GM23248 (cell line): ENCODE data around the gene C1QL3. TPM values are rescaled to one million over a fixed set of nuclear protein-coding genes. Genes with fewer than 3 reads are reported as not detected.

ENCODE experiments used
- DNase-seq: peaks from one replicate; pipeline ENCODE4 v3.0.0-alpha.2; 2015
- H2AFZ ChIP-seq: fragments of 200-600 bp; sonication (generic); 2 replicates; pipeline ENCODE4 v1.6.1; 2016; ENCODE audit warnings: antibody characterized with exemption
- H3F3A ChIP-seq: fragments of 200-600 bp; sonication (generic); 2 replicates; pipeline ENCODE4 v1.6.1; 2016; ENCODE audit warnings: mild to moderate bottlenecking, antibody characterized with exemption, mixed run types; ENCODE audit not compliant: insufficient read depth
- H3K27ac ChIP-seq: fragments of 200-600 bp; sonication (generic); 2 replicates; pipeline ENCODE4 v1.5.1; 2016; ENCODE audit warnings: mild to moderate bottlenecking
- H3K27me3 ChIP-seq: fragments of 200-600 bp; sonication (generic); replicated peaks from 2 replicates; pipeline ENCODE4 v1.6.1; 2016; ENCODE audit warnings: mild to moderate bottlenecking; ENCODE audit not compliant: insufficient read depth
- H3K36me3 ChIP-seq: fragments of 200-600 bp; sonication (generic); 2 replicates; pipeline ENCODE4 v1.6.1; 2016; ENCODE audit warnings: low read depth, mild to moderate bottlenecking
- H3K4me1 ChIP-seq: fragments of 200-600 bp; sonication (generic); 2 replicates; pipeline ENCODE4 v1.6.1; 2016; ENCODE audit warnings: mild to moderate bottlenecking; ENCODE audit not compliant: insufficient read depth
- H3K4me2 ChIP-seq: fragments of 200-600 bp; sonication (generic); one replicate; pipeline ENCODE4 v1.6.1; 2016; ENCODE audit warnings: mild to moderate bottlenecking; ENCODE audit not compliant: unreplicated experiment
- H3K4me3 ChIP-seq: fragments of 200-600 bp; sonication (generic); 2 replicates; pipeline ENCODE4 v1.5.1; 2016; ENCODE audit warnings: mild to moderate bottlenecking
- H3K79me2 ChIP-seq: fragments of 200-600 bp; sonication (generic); 2 replicates; pipeline ENCODE4 v1.6.1; 2016; ENCODE audit warnings: mild to moderate bottlenecking; ENCODE audit not compliant: insufficient read depth
- H3K9ac ChIP-seq: fragments of 200-600 bp; sonication (generic); 2 replicates; pipeline ENCODE4 v1.6.1; 2016; ENCODE audit warnings: mild to moderate bottlenecking
- H3K9me2 ChIP-seq: fragments of 200-600 bp; sonication (generic); 2 replicates; pipeline ENCODE4 v1.6.1; 2016; ENCODE audit warnings: mixed run types, mild to moderate bottlenecking, moderate library complexity; ENCODE audit not compliant: insufficient read depth
- H3K9me3 ChIP-seq: fragments of 200-600 bp; sonication (generic); one replicate; pipeline ENCODE4 v1.6.1; 2017; ENCODE audit warnings: low read depth
- H4K20me1 ChIP-seq: fragments of 200-600 bp; sonication (generic); 2 replicates; pipeline ENCODE4 v1.6.0; 2016; ENCODE audit not compliant: insufficient read depth
- EZH2 ChIP-seq: fragments of 200-600 bp; sonication (generic); IDR thresholded peaks from 2 replicates; pipeline ENCODE4 v1.6.1; 2018; ENCODE audit warnings: antibody characterized with exemption, mild to moderate bottlenecking; ENCODE audit not compliant: insufficient read depth, poor library complexity, severe bottlenecking
- EZH2phosphoT487 ChIP-seq: fragments of 200-600 bp; sonication (generic); IDR thresholded peaks from 2 replicates; pipeline ENCODE4 v1.6.1; 2018; ENCODE audit warnings: antibody characterized with exemption, moderate library complexity, mild to moderate bottlenecking, low read depth; ENCODE audit not compliant: insufficient read depth
- WGBS, 2 experiments: methylation state at CpG; one replicate each; pipeline ENCODE4 v1.1.6; 2015 to 2017; ENCODE audit warnings: low lambda C conversion rate in 2 of 2, low coverage in 1 of 2; ENCODE audit errors: missing lambda C conversion rate in 2 of 2; 5-methylcytosine and 5-hydroxymethylcytosine counted together
- in situ Hi-C: fragments of 300-500 bp; cut with MboI; formaldehyde crosslinking; loops from 2 replicates; pipeline ENCODE4 v1.15.0; 2020
- polyA plus RNA-seq: library from polyadenylated mRNA; unstranded; fragments of >200 nt; fragmentation: Nextera tagmentation; extraction: Ambion mirVana; gene quantifications from 2 replicates; pipeline ENCODE4 v1.2.1, GENCODE V29; 2016
- total RNA-seq: library from RNA; depleted of rRNA; stranded (reverse); fragments of >200 nt; shearing (Covaris generic); gene quantifications from 2 replicates; pipeline ENCODE4 v1.2.3, GENCODE V29; 2014

Gene C1QL3
- total and polyA plus RNA-seq, 2 experiments from 2014 or later = 0.38 TPM; not detected in 1

- WGBS, 2 experiments = 1 to 3% methylated on average over 26 to 38 of the region's 39 CpGs
- Histone ChIP-seq H3K9me2 (no peaks in the 10 kb centered on the region), H3K36me3 (no peaks in the 10 kb centered on the region), H3K27me3 (peaks cover 16% of the 10 kb centered on the region; the same call in 1 of the 2 replicates), H3K9me3 (no peaks in the 10 kb centered on the region), H3K9ac (no peak overlapping the region), H2AFZ (peak overlapping the region; percentile 60), H3F3A (no peaks in the 10 kb centered on the region), H3K4me3 (peak overlapping the region; percentile 68), H3K79me2 (no peaks in the 10 kb centered on the region), H3K4me1 (no peaks in the 10 kb centered on the region), H3K4me2 (peak overlapping the region; percentile 71), H4K20me1 (no peaks in the 10 kb centered on the region), H3K27ac (no peak overlapping the region)
- DNase-seq = peak; percentile 55
- in situ Hi-C loops = no loop called here
- TF ChIP-seq EZH2phosphoT487 (no peak), EZH2 (no peak)
These were observed 779 bp downstream of the C1QL3 start for GRCh38 chr10:16520900-16521299.

DNA sequence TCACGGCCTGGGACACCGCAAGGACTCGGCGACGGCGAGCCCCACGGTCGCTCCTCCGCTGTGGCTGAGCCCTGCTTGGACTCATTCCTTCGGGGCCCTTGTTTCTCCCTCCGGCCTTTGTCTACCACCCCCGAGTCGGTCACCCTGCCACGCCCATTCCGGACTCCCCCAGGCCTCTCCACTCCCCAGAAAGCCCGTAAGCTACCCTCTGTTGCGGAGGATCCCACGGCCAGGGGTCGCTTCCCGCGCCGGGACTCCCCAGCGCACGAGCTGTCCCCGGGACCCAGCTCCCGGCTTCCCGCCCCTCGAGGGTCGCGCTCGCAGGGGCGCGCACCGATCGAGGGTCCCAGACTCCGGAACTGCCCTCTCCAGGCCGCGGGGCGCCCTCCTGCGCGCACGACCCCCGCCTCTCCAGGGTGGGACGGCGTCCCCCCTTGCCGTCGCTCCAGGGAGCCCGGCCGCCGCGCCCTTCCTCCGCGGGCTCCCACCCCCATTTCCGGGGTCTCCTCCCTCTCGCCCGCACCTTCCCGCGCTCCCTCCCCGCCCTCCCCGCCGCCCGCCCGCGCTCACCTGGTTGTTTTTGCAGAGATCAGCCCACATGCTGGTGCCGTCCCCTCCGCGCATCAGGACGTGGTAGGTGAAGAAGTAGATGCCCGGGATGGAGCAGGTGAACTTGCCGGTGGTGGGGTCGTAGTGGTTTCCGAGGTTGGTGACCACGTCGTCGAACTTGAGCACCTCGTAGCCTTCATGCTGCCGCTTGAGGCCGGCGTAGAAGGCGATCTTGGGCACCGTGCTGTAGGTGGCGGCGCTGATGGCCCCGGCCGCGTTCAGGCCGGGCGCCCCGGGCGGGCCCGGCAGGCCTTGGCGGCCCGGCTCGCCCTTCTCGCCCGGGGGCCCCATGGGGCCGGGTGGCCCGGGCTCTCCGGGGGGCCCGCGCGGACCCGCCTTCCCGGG is 1.5 kb downstream of the C1QL3 start:
- Histone ChIP-seq H3K9me3 (no peaks in the 10 kb centered on the region), H3K4me3 (peak overlapping the region; percentile 68), H3K27me3 (peaks cover 15% of the 10 kb centered on the region; the same call in 1 of the 2 replicates), H3F3A (no peaks in the 10 kb centered on the region), H3K36me3 (no peaks in the 10 kb centered on the region), H3K27ac (no peak overlapping the region), H3K4me1 (no peaks in the 10 kb centered on the region), H2AFZ (peak overlapping the region; percentile 60), H4K20me1 (no peaks in the 10 kb centered on the region), H3K9me2 (no peaks in the 10 kb centered on the region), H3K79me2 (no peaks in the 10 kb centered on the region), H3K4me2 (no peak overlapping the region), H3K9ac (no peak overlapping the region)
- TF ChIP-seq EZH2phosphoT487 (no peak), EZH2 (peak; percentile 63)
- peak; percentile 23 for DNase-seq
- in situ Hi-C loops = no loop called here
- WGBS, 2 experiments = 16 to 18% methylated on average over 69 to 86 of the region's 104 CpGs

DNA sequence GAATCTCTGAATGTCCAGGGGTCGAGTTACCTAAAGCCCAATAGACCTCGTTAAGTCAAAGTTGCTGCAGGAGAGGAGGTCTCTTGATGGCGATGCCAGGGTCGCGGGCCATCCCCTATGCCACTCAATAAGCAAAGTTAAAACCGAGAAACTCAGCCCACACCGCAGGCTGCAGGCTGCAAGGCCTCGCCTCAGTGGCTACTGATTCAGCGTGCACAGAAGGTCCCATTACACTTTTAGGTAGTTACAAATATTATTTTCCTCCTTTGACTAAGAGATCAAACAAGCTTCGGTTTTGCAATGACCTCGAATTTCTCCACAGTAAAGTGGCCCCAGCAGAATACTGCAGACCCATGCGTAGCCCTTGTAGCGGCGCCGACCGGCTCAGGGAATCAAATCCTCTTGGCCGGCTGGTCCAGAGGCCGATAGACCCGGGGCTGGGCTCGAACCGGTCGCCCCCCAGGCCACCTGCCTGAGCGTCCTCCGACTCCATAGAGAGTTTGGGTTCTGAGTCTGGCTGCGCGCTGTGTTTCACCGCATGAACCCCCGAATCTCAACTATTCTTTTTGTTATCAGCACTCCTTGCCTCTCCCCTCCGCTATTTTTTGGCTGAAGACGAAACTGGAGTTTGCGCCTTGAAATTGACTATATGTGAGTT is 2.3 kb downstream of the C1QL3 start:
- Histone ChIP-seq H3K9me3 (no peaks in the 10 kb centered on the region), H3K4me1 (no peaks in the 10 kb centered on the region), H2AFZ (no peak overlapping the region), H3K9me2 (no peaks in the 10 kb centered on the region), H3K27me3 (peaks cover 14% of the 10 kb centered on the region; the same call in 1 of the 2 replicates), H3K79me2 (no peaks in the 10 kb centered on the region), H3K4me2 (no peak overlapping the region), H3K9ac (no peak overlapping the region), H3K4me3 (no peak overlapping the region), H3K36me3 (no peaks in the 10 kb centered on the region), H3F3A (no peaks in the 10 kb centered on the region), H3K27ac (no peak overlapping the region), H4K20me1 (no peaks in the 10 kb centered on the region)
- 82 to 85% methylated on average over 24 to 31 of the region's 31 CpGs for WGBS, 2 experiments
- DNase-seq = no peak
- in situ Hi-C loops = no loop called here
- TF ChIP-seq EZH2 = no peak
- TF ChIP-seq EZH2phosphoT487 = no peak

DNA sequence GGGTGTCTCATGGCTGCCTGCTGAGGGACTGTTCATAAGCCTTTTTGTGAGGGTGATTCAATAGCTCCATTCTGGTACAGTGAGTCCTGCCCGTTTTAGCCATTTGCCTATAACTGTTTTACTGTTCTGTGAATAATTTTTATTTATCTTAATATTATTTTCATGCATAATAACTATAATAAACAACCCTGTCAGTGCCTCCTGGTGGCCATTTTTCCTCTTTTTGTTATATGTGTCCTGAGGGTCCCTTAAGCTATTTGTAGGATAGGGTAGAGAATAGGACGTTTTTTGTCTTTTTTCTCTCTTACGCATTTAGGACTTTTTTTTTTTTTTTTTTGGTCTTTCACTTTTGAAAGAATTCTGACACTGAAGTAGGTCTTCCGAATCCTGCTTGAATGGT is 2.9 kb downstream of the C1QL3 start:
- no peak for DNase-seq
- WGBS, 2 experiments = 71 to 72% methylated on average over 4 of the region's 4 CpGs
- no peaks in the 10 kb centered on the region for H3K9me3 ChIP-seq
- no peaks in the 10 kb centered on the region for H3K4me1 ChIP-seq
- H3K36me3 ChIP-seq = no peaks in the 10 kb centered on the region
- no peak overlapping the region for H2AFZ ChIP-seq
- no peak overlapping the region for H3K9ac ChIP-seq
- no peaks in the 10 kb centered on the region for H3F3A ChIP-seq
- H4K20me1 ChIP-seq = no peaks in the 10 kb centered on the region
- in situ Hi-C loops = no loop called here
- no peak overlapping the region for H3K4me3 ChIP-seq
- no peak for TF ChIP-seq EZH2
- no peak for TF ChIP-seq EZH2phosphoT487
- H3K27ac ChIP-seq = no peak overlapping the region
- no peak overlapping the region for H3K4me2 ChIP-seq
- H3K79me2 ChIP-seq = no peaks in the 10 kb centered on the region
- no peaks in the 10 kb centered on the region for H3K9me2 ChIP-seq
- H3K27me3 ChIP-seq = peaks cover 14% of the 10 kb centered on the region; the same call in 1 of the 2 replicates
